Measurements from ENCODE around the gene RABL2A. TPM values are rescaled to one million over a fixed set of nuclear protein-coding genes. Genes with fewer than 3 reads are reported as not detected.
"Not testable (repeated sequence)": the region's sequence is repeated elsewhere in the genome, so short reads cannot be mapped to it uniquely, and the experiment has no call there.

The RABL2A gene
- total RNA-seq: 10 to 100 TPM in 2 of 4 donors, 1 to 10 TPM in 2; 5.7 to 12.2 (median 10.3) TPM

DNA sequence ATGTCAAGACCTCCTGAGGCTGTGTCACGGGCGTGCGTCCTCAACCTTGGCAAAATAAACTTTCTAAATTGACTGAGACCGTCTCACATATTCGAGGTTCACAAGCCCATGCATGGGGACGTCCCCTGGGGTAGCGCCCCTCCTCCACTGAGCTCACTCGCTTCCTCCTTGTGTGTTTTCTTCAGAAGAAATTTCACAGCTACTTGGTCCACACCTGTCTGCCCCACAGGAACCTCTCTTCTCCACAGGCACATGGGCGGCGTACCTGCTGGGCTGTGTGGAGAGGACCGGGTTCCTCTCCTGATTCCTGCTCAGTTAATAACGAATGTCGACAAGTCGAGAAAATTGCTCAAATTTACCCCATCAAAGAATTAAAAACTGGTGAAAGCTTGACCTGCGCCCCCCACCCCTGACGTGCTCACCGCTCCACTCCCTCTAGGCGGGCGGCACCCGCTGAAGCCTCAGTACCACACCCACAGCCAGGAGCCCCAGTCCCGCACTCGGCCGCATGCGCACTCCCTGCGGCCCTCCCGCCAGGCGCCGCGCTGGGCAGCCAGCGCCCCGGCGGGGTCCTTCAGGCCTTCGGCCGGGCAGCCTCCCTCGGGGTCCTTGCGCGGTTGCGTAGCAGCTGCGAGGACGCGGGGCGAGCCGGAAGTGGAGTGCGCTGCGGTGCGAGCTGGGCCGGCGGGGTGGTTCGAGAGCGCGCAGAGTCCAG is at the start of gene RABL2A:
RABL2A (plus strand) TSS at position 651 of the 715 bp plus-strand sequence. CDS start 1,341 bp downstream, outside the sequence.
- TF ChIP-seq CTCF (IDR thresholded peaks at IDR 0.05; ENCODE audit: low read depth): not testable (repeated sequence)

DNA sequence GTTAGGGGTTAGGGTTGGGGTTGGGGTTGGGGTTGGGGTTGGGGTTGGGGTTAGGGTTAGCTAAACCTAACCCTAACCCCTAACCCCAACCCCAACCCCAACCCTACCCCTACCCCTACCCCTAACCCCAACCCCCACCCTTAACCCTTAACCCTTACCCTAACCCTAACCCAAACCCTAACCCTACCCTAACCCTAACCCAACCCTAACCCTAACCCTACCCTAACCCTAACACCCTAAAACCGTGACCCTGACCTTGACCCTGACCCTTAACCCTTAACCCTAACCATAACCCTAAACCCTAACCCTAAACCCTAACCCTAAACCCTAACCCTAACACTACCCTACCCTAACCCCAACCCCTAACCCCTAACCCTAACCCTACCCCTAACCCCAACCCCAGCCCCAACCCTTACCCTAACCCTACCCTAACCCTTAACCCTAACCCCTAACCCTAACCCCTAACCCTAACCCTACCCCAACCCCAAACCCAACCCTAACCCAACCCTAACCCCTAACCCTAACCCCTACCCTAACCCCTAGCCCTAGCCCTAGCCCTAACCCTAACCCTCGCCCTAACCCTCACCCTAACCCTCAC is 24.1 kb upstream of the RABL2A start:
- TF ChIP-seq CTCF (IDR thresholded peaks at IDR 0.05; ENCODE audit: low read depth): no peak

GRCh38 chr2:113672326-113672932 is 45.4 kb downstream of the RABL2A start:
- TF ChIP-seq CTCF (IDR thresholded peaks at IDR 0.05; ENCODE audit: low read depth): no peak

GRCh38 chr2:113675875-113676274 is 48.8 kb downstream of the RABL2A start:
- TF ChIP-seq CTCF (IDR thresholded peaks at IDR 0.05; ENCODE audit: low read depth): no peak

DNA sequence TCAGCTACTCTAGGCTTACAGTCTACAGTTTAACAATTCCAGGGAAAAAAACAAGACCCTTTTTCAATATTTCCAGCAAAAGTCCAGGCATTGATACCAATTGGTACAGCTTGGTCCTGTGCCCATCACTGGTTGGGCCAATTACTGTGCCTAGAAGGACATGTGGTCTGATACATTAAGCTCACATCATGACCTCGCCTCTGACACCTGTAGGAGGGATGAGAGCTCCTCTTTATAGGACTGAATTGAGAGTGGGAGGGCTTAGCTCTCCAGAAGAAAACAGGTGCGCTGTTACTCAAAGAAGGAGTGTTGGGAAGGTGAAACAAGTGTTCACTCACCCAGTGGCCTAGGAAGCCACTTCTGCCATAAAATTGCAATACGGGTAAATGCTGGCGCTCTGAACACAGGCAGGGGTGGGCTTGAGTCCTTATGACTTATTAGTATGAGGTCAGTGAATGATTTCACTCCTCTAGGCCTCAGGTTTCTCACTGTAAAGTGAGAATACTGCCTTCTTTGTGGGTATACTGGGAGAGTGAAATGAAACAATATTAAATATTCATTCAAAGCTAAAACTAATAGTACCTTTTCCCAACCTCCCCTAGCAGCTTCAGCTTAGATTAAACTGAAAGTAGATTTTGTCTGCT is 49.7 kb downstream of the RABL2A start:
- TF ChIP-seq CTCF (IDR thresholded peaks at IDR 0.05; ENCODE audit: low read depth): no peak

- TF ChIP-seq CTCF (IDR thresholded peaks at IDR 0.05; ENCODE audit: low read depth): no peak
Observed at GRCh38 chr2:113677330-113677729, 50.3 kb downstream of the RABL2A start.

DNA sequence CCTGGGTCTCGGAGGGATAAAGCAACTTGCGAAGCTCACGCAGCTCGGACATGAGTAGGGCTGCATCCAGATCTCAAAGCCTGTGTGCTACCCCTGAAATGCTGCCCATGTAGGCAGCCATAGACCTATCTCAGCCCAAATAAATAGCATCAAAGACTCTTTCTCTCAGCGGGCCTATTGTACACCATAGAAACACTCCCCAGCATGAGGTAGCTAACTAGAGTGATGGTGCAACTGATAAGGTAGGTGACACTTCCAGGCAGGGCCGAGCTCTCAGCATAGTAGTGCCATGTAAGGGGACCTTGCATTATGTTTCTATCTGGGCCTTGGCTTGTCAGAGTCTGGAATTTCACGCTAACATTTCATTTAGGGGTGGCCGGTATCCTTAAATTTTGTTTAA is 52.4 kb downstream of the RABL2A start:
- no peak for TF ChIP-seq CTCF (IDR thresholded peaks at IDR 0.05; ENCODE audit: low read depth)
